GM23338 (cell line): ENCODE measurements around the gene LRBA. TPM values are rescaled to one million over a fixed set of nuclear protein-coding genes. Genes with fewer than 3 reads are reported as not detected.

Experiments
- ATAC-seq: fragments of 200-7000 bp; cut with Tn5 transposase; 3 replicates; pipeline ENCODE4 v1.9.1; 2020
- DNase-seq: peaks from one replicate; pipeline ENCODE4 v3.0.0-alpha.2; 2015; ENCODE audit warnings: low spot score
- H2AFZ ChIP-seq: fragments of 200-600 bp; sonication (generic); 2 replicates; pipeline ENCODE4 v1.8.0; 2016; ENCODE audit warnings: antibody characterized with exemption, mild to moderate bottlenecking, moderate library complexity
- H3F3A ChIP-seq: fragments of 200-600 bp; sonication (generic); replicated peaks from 2 replicates; pipeline ENCODE4 v1.8.0; 2017; ENCODE audit warnings: antibody characterized with exemption, mixed run types, low read depth
- H3K27ac ChIP-seq: fragments of 200-600 bp; sonication (generic); 2 replicates; pipeline ENCODE4 v1.6.1; 2016; ENCODE audit warnings: low read depth
- H3K27me3 ChIP-seq: fragments of 200-600 bp; sonication (generic); 2 replicates; pipeline ENCODE4 v1.8.0; 2016; ENCODE audit warnings: mild to moderate bottlenecking, mixed run types, moderate library complexity; ENCODE audit not compliant: insufficient read depth
- H3K36me3 ChIP-seq: fragments of 200-600 bp; sonication (generic); 2 replicates; pipeline ENCODE4 v1.8.0; 2016; ENCODE audit warnings: mild to moderate bottlenecking; ENCODE audit not compliant: insufficient read depth
- H3K4me1 ChIP-seq: fragments of 200-600 bp; sonication (generic); 2 replicates; pipeline ENCODE4 v1.8.0; 2016; ENCODE audit warnings: mild to moderate bottlenecking, moderate library complexity; ENCODE audit not compliant: insufficient read depth
- H3K4me2 ChIP-seq: fragments of 200-600 bp; sonication (generic); 2 replicates; pipeline ENCODE4 v1.7.1; 2017; ENCODE audit warnings: mixed run types
- H3K4me3 ChIP-seq: fragments of 200-600 bp; sonication (generic); 2 replicates; pipeline ENCODE4 v1.6.1; 2016; ENCODE audit warnings: mixed run types
- H3K79me2 ChIP-seq: fragments of 200-600 bp; sonication (generic); replicated peaks from 2 replicates; pipeline ENCODE4 v1.8.0; 2017; ENCODE audit warnings: mild to moderate bottlenecking; ENCODE audit not compliant: insufficient read depth
- H3K9me2 ChIP-seq: fragments of 200-600 bp; sonication (generic); 2 replicates; pipeline ENCODE4 v1.8.0; 2017; ENCODE audit not compliant: insufficient read depth
- H4K20me1 ChIP-seq: fragments of 200-600 bp; sonication (generic); replicated peaks from 2 replicates; pipeline ENCODE4 v1.8.0; 2017; ENCODE audit warnings: mild to moderate bottlenecking; ENCODE audit not compliant: insufficient read depth
- H3K27ac Mint-ChIP-seq: 2 replicates; pipeline ENCODE4 v1.8.0; 2020; ENCODE audit warnings: inconsistent platforms, mild to moderate bottlenecking, moderate library complexity, mixed read lengths
- H3K27me3 Mint-ChIP-seq: 3 replicates; pipeline ENCODE4 v1.8.0; 2022; ENCODE audit warnings: low read depth, mild to moderate bottlenecking, moderate library complexity, mixed read lengths, inconsistent platforms; ENCODE audit not compliant: insufficient read depth, poor library complexity
- H3K36me3 Mint-ChIP-seq: 3 replicates; pipeline ENCODE4 v1.8.0; 2021; ENCODE audit warnings: low read depth, mild to moderate bottlenecking, inconsistent platforms, moderate library complexity, mixed read lengths
- H3K4me1 Mint-ChIP-seq: 3 replicates; pipeline ENCODE4 v1.8.0; 2020; ENCODE audit warnings: mild to moderate bottlenecking, inconsistent platforms, mixed read lengths
- H3K4me3 Mint-ChIP-seq: 3 replicates; pipeline ENCODE4 v1.8.0; 2021; ENCODE audit warnings: moderate library complexity, mild to moderate bottlenecking, inconsistent platforms, mixed read lengths
- H3K9me3 Mint-ChIP-seq: 3 replicates; pipeline ENCODE4 v1.8.0; 2020; ENCODE audit warnings: moderate library complexity, mild to moderate bottlenecking, inconsistent platforms, mixed read lengths
- CREB1 ChIP-seq: fragments of 250-450 bp; sonication (Bioruptor Pico); IDR thresholded peaks from 2 replicates; pipeline ENCODE4 v1.5.0; 2020; ENCODE audit warnings: low read depth, mild to moderate bottlenecking, moderate library complexity
- CTCF ChIP-seq, 2 experiments: fragments of 200-600 bp in 1 of 2; sonication (generic) in 1 of 2; conservative IDR thresholded peaks; 2 replicates each; pipeline versions ENCODE4 v1.5.1 to v1.6.1; 2016 to 2017; ENCODE audit warnings: antibody characterized with exemption in 2 of 2, low read depth in 2 of 2, mild to moderate bottlenecking in 2 of 2, moderate library complexity in 1 of 2
- EZH2 ChIP-seq: fragments of 200-600 bp; sonication (generic); IDR thresholded peaks from one replicate; pipeline ENCODE4 v1.8.0; 2017; ENCODE audit warnings: antibody characterized with exemption, mild to moderate bottlenecking, low read depth; ENCODE audit not compliant: unreplicated experiment
- EZH2phosphoT487 ChIP-seq: fragments of 200-600 bp; sonication (generic); IDR thresholded peaks from one replicate; pipeline ENCODE4 v1.8.1; 2018; ENCODE audit warnings: antibody characterized with exemption; ENCODE audit not compliant: unreplicated experiment
- JUNB ChIP-seq: IDR thresholded peaks from one replicate; pipeline ENCODE4 v1.6.1; 2016; ENCODE audit warnings: antibody characterized with exemption; ENCODE audit not compliant: unreplicated experiment
- NANOG ChIP-seq: IDR thresholded peaks from 2 replicates; pipeline ENCODE4 v1.6.1; 2016; ENCODE audit warnings: antibody characterized with exemption, borderline replicate concordance
- POLR2AphosphoS5 ChIP-seq: IDR thresholded peaks from 2 replicates; pipeline ENCODE4 v1.6.1; 2016; ENCODE audit warnings: antibody characterized with exemption, low read depth
- REST ChIP-seq: IDR thresholded peaks from one replicate; pipeline ENCODE4 v1.6.1; 2018; ENCODE audit warnings: antibody characterized with exemption; ENCODE audit not compliant: unreplicated experiment
- STAT1 ChIP-seq: IDR thresholded peaks from one replicate; pipeline ENCODE4 v1.6.1; 2016; ENCODE audit warnings: antibody characterized with exemption; ENCODE audit not compliant: unreplicated experiment
- ZNF114 ChIP-seq: fragments of 250-450 bp; sonication (Bioruptor Pico); IDR thresholded peaks from 2 replicates; pipeline ENCODE4 v1.5.0; 2020; ENCODE audit warnings: mild to moderate bottlenecking, moderate library complexity
- ZNF331 ChIP-seq: fragments of 250-450 bp; sonication (Bioruptor Pico); IDR thresholded peaks from 2 replicates; pipeline ENCODE4 v1.5.0; 2020; ENCODE audit warnings: low read depth, mild to moderate bottlenecking, moderate library complexity
- ZNF462 ChIP-seq: fragments of 250-450 bp; sonication (Bioruptor Pico); IDR thresholded peaks from 2 replicates; pipeline ENCODE4 v1.5.0; 2020; ENCODE audit warnings: mild to moderate bottlenecking, moderate library complexity
- polyA plus RNA-seq: library from polyadenylated mRNA; unstranded; fragments of >200 nt; fragmentation: Nextera tagmentation; extraction: Ambion mirVana; gene quantifications from 2 replicates; pipeline ENCODE4 v1.2.1, GENCODE V29; 2016
- total RNA-seq: library from RNA; depleted of rRNA; stranded (reverse); fragments of >200 nt; shearing (Covaris generic); gene quantifications from 2 replicates; pipeline ENCODE4 v1.2.3, GENCODE V29; 2014
- TF ChIP-seq, protein P1 (sequence below): IDR thresholded peaks from 2 replicates; pipeline ENCODE4 v1.6.1; 2016; ENCODE audit warnings: antibody characterized with exemption

LRBA gene
- total and polyA plus RNA-seq, 2 experiments from 2014 or later, result 23.3 to 126 TPM

- Mint-ChIP-seq H3K27ac (no peak overlapping the region), H3K36me3 (no peaks in the 10 kb centered on the region), H3K4me3 (no peak overlapping the region), H3K4me1 (0 out of 3 replicates have a peak, but pooled peaks cover 4% of the 10 kb centered on the region), H3K27me3 (no peaks in the 10 kb centered on the region), H3K9me3 (no peaks in the 10 kb centered on the region; the same call in 2 of the 3 replicates)
- Histone ChIP-seq H3K27ac (no peak overlapping the region), H4K20me1 (no peaks in the 10 kb centered on the region), H3K79me2 (no peaks in the 10 kb centered on the region), H3K27me3 (no peaks in the 10 kb centered on the region), H3K36me3 (no peaks in the 10 kb centered on the region), H3K4me3 (no peak overlapping the region), H3K9me2 (no peaks in the 10 kb centered on the region), H3K4me2 (no peak overlapping the region), H3K4me1 (no peaks in the 10 kb centered on the region), H3F3A (no peaks in the 10 kb centered on the region), H2AFZ (no peak overlapping the region)
- DNase-seq (no peak), ATAC-seq (no peak)
- TF ChIP-seq CTCF (conservative IDR thresholded peaks at IDR 0.05; ENCODE audit: low read depth in 2 of 2) (no peak), REST (no peak), STAT1 (no peak), EZH2 (no peak), ZNF114 (CRISPR knock-in tag) (no peak), POLR2AphosphoS5 (no peak), ZNF462 (CRISPR knock-in tag) (no peak), NANOG (no peak), CREB1 (no peak), JUNB (no peak), ZNF331 (CRISPR knock-in tag) (no peak), EZH2phosphoT487 (no peak)
- TF ChIP-seq, protein P1, sequence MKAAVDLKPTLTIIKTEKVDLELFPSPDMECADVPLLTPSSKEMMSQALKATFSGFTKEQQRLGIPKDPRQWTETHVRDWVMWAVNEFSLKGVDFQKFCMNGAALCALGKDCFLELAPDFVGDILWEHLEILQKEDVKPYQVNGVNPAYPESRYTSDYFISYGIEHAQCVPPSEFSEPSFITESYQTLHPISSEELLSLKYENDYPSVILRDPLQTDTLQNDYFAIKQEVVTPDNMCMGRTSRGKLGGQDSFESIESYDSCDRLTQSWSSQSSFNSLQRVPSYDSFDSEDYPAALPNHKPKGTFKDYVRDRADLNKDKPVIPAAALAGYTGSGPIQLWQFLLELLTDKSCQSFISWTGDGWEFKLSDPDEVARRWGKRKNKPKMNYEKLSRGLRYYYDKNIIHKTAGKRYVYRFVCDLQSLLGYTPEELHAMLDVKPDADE, result no peak
Observed at GRCh38 chr4:150391052-150391451, 624.0 kb downstream of the LRBA start.
